HG02852 (cell line): ENCODE data around the gene ADISSP.

Source experiments
- ATAC-seq: cut with Tn5 transposase; IDR thresholded peaks from one replicate; pipeline ENCODE4 v1.9.1; 2021; ENCODE audit warnings: mild to moderate bottlenecking, moderate library complexity; ENCODE audit not compliant: unreplicated experiment

ADISSP gene

GRCh38 chr20:3767427-3768341 is at the start of gene ADISSP:
TSS of gene ADISSP (minus strand) at chr20:3767753. CDS start at chr20:3760100, 7,653 bp downstream.
- ATAC-seq, result peak; percentile 94

DNA sequence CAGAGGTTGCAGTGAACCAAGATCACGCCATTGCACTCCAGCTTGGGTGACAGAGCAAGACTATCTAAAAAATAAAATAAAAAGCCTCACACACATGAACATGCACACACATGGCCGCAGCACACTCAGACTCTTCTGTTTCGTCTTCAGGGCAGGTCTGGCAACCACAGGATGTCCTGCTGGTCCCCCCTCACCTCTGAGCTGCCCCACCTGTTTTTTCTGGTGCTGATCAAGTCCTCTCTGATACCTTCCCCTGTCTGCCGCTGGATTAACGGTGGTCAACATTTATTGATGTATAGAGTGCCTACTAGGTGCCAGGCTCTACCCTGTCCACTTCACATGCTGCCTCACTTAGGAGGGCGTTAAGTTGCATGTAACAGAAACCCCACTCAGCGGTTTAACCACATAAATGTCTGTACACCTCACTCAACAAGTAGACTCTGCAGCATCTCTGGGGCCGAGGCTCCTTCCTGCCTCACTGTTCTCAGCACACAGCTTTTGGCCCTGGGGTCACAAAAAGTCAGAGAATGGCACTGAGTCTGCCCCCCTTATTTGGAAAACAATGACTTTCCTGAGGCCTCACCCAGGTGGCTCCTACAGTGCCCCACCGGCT is 48.3 kb upstream of the ADISSP start:
- ATAC-seq, result no peak

- ATAC-seq, result no peak
These were observed 47.5 kb upstream of the ADISSP start for GRCh38 chr20:3814928-3815495.

DNA sequence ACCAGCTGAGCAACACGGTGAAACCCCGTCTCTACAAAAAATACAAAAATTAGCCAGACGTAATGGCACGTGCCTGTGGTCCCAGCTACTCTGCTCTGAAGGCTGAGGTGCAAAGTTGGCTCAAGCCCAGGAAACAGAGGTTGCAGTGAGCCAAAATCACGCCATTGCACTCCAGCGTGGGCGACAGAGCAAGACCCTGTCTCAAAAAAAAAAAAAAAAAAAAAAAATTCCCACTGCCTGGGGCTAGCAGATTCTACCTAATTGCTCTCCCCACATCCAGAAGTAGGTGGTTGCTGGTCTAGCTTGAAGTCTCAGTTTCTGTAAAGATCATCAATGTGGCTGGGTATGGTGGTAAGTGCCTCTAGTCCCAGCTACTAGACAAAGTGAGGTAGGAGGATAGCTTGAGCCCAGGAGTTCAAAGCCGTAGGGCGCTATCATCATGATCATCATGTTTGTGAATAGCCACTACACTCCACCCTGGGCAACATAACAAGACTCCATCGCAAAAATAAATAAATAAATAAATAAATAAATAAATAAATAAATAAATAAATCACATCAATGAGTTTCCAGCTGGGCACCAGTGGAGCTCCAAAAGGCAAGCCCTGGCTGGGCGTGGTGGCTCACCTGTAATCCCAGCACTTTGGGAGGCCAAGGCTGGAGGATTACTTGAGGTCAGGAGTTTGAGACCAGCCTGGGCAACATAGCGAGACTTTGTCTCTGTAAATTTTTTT is 46.5 kb upstream of the ADISSP start:
- ATAC-seq, result no peak

- ATAC-seq, result no peak
These were observed 45.7 kb upstream of the ADISSP start for GRCh38 chr20:3812975-3813847.

- ATAC-seq, result no peak
These were observed 44.7 kb upstream of the ADISSP start for GRCh38 chr20:3812259-3812681.

- ATAC-seq, result no peak
These were observed 44.1 kb upstream of the ADISSP start for GRCh38 chr20:3811467-3812258.

GRCh38 chr20:3808544-3808943 is 41.0 kb upstream of the ADISSP start:
- no peak for ATAC-seq

DNA sequence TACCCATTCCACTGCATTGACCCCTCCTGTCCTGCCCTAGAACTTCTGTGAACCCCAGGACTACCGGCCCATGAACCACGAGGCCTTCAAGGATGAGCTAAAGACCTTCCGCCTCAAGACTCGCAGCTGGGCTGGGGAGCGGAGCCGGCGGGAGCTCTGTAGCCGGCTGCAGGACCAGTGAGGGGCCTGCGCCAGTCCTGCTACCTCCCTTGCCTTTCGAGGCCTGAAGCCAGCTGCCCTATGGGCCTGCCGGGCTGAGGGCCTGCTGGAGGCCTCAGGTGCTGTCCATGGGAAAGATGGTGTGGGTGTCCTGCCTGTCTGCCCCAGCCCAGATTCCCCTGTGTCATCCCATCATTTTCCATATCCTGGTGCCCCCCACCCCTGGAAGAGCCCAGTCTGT is 37.2 kb upstream of the ADISSP start:
- no peak for ATAC-seq

DNA sequence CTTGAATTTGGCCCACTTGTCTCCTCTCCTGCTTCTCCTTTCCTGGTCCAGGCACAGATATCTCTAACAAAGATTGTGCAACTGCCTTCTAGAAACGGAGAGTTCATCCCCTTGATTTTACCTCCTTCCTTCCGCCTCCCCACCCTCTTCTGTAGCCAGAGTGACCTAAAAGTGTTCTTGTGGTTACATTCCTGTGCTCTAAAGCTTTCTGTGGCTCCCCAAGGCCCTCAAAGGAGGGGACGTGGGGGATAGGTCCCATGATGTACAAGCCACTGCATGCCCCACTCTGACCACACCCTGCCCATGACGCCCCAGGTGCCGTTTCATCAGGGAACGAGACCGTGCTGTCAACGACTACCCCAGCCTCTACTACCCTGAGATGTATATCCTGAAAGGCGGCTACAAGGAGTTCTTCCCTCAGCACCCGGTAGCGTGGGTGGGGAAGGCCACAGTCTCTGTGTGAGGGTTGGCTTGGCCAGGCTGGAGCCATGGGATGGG is 36.8 kb upstream of the ADISSP start:
- ATAC-seq, result no peak

DNA sequence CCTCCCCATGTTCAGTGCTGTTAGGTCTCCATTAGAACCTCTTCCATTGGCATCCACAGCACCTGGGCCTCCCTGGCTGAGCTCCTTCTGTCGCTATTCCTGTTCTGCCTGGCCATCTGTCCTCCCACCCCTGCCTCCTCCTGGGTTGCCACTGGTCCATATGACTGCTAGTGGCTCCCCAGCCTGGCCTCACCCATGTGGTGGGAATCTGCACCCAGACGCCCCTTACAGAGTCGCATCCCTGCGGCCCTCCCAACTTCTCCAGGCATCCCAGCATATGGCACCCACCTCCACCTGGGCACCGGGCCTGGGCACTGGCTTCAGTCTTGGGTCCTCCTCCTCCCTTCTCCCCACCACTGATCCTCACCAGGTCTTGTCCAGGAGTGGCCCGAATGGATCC is 36.3 kb upstream of the ADISSP start:
- ATAC-seq, result no peak

DNA sequence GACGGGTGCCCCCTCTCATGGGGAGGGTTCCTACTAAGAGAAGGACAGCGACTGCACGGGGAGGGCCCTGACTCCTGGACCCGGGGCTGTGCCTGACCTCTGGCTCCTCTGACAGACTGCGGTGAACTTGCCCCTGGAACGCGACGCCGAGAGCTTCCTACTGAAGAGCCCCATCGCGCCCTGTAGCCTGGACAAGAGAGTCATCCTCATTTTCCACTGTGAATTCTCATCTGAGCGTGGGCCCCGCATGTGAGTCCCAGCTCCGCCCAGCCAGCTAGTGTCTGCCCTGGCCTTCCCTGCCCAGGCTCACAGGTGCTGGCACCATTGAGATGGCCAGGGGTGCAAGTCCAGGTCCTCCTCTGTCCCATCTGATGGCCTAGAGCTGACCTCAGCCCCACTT is 35.7 kb upstream of the ADISSP start:
- no peak for ATAC-seq

- ATAC-seq, result no peak
These were observed 35.1 kb upstream of the ADISSP start for GRCh38 chr20:3802524-3803239.

- ATAC-seq, result no peak
These were observed 34.3 kb upstream of the ADISSP start for GRCh38 chr20:3801846-3802245.

- ATAC-seq, result no peak
These were observed 33.7 kb upstream of the ADISSP start for GRCh38 chr20:3801299-3801698.

DNA sequence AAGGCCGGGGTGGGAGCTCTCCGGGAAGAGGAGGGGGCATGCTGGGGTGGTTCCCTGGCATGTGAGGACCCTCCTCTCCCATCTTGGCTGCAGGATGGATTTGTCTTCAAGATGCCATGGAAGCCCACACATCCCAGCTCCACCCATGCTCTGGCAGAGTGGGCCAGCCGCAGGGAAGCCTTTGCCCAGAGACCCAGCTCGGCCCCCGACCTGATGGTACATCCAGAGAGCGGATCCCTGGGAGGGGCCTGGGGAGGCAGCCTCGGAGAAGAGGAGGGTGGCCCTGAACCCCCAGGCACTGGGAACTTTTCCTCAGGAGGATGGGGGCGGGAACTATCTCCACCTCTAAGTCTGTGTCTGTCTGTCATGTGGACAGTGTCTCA is 33.3 kb upstream of the ADISSP start:
- no peak for ATAC-seq

GRCh38 chr20:3800256-3800877 is 32.8 kb upstream of the ADISSP start:
- no peak for ATAC-seq

DNA sequence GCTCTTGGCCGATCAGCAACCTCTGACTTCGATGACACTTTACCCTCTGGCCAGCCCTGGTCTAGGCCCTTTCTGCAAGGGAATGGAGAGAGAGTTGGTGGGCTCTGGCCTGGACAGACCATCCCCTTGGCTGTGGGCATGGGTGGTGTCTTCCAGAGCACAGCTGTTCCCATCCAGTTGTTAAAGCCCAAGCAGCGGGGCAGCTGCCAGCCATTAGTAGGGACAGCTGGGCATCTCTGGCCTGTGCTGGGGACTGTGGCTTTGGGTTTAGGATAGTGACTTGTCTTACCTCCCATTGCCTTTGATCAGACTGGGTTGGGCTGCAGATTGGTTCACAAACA is 31.3 kb upstream of the ADISSP start:
- no peak for ATAC-seq
